GM21717 (cell line): ENCODE measurements around the gene SNX8.

Experiments used
- ATAC-seq: cut with Tn5 transposase; IDR thresholded peaks from one replicate; pipeline ENCODE4 v1.9.1; 2021; ENCODE audit warnings: mild to moderate bottlenecking, moderate library complexity; ENCODE audit not compliant: unreplicated experiment

Gene SNX8

GRCh38 chr7:2266911-2267310, 47.3 kb downstream of the SNX8 start:
- no peak for ATAC-seq

GRCh38 chr7:2264158-2264557, 50.1 kb downstream of the SNX8 start:
- no peak for ATAC-seq

- ATAC-seq = no peak
Measured at GRCh38 chr7:2263176-2263575, 51.1 kb downstream of the SNX8 start.

GRCh38 chr7:2261611-2262010, 52.6 kb downstream of the SNX8 start:
- ATAC-seq = no peak

GRCh38 chr7:2260820-2261219, 53.4 kb downstream of the SNX8 start:
- ATAC-seq = no peak

GRCh38 chr7:2259480-2259879, 54.8 kb downstream of the SNX8 start:
- ATAC-seq = peak; percentile 2

- peak; percentile 71 for ATAC-seq
Measured at GRCh38 chr7:2258661-2259365, 55.4 kb downstream of the SNX8 start.

- no peak for ATAC-seq
Measured at GRCh38 chr7:2257651-2258050, 56.6 kb downstream of the SNX8 start.

GRCh38 chr7:2257046-2257551, 57.1 kb downstream of the SNX8 start:
- ATAC-seq = no peak

GRCh38 chr7:2256306-2257045, 57.8 kb downstream of the SNX8 start:
- no peak for ATAC-seq

GRCh38 chr7:2255145-2256139, 58.8 kb downstream of the SNX8 start:
- ATAC-seq = no peak

- no peak for ATAC-seq
Measured at GRCh38 chr7:2254429-2255144, 59.7 kb downstream of the SNX8 start.

GRCh38 chr7:2253525-2254244, 60.6 kb downstream of the SNX8 start:
- ATAC-seq = no peak

- ATAC-seq = no peak
Measured at GRCh38 chr7:2253021-2253420, 61.2 kb downstream of the SNX8 start.

GRCh38 chr7:2251841-2252771, 62.1 kb downstream of the SNX8 start:
- ATAC-seq = no peak

- ATAC-seq = no peak
Measured at GRCh38 chr7:2251381-2251780, 62.9 kb downstream of the SNX8 start.

GRCh38 chr7:2249744-2250323, 64.4 kb downstream of the SNX8 start:
- ATAC-seq = no peak

GRCh38 chr7:2248984-2249694, 65.1 kb downstream of the SNX8 start:
- no peak for ATAC-seq
